ENCODE data around the gene FAM168A.

FAM168A gene

GRCh38 chr11:73597956-73598718 is at the start of gene FAM168A:
Gene FAM168A, minus strand, starts transcription at chr11:73598112. Its CDS starts 129,638 bp downstream, at chr11:73468474.
- DNase-seq (ENCODE audit: low spot score), result peak; percentile 96

GRCh38 chr11:73647459-73648100 is 49.7 kb upstream of the FAM168A start:
- peak; percentile 83 for DNase-seq (ENCODE audit: low spot score)

- no peak for DNase-seq (ENCODE audit: low spot score)
Measured at GRCh38 chr11:73645972-73646631, 48.2 kb upstream of the FAM168A start, which contains the start of gene PLEKHB1. Gene PLEKHB1, plus strand, starts transcription at chr11:73646581. Its CDS starts 28 bp downstream, at chr11:73646609.

GRCh38 chr11:73645121-73645969 is 47.4 kb upstream of the FAM168A start:
- DNase-seq (ENCODE audit: low spot score), result no peak

- no peak for DNase-seq (ENCODE audit: low spot score)
Measured at GRCh38 chr11:73641668-73642067, 43.8 kb upstream of the FAM168A start.

- DNase-seq (ENCODE audit: low spot score), result no peak
Measured at GRCh38 chr11:73640592-73640991, 42.7 kb upstream of the FAM168A start.

GRCh38 chr11:73637012-73637411 is 39.1 kb upstream of the FAM168A start:
- no peak for DNase-seq (ENCODE audit: low spot score)

- DNase-seq (ENCODE audit: low spot score), result no peak
Measured at GRCh38 chr11:73636249-73636648, 38.3 kb upstream of the FAM168A start.

GRCh38 chr11:73635721-73636120 is 37.8 kb upstream of the FAM168A start:
- DNase-seq (ENCODE audit: low spot score), result no peak

- DNase-seq (ENCODE audit: low spot score), result no peak
Measured at GRCh38 chr11:73633999-73634398, 36.1 kb upstream of the FAM168A start.

GRCh38 chr11:73632996-73633395 is 35.1 kb upstream of the FAM168A start:
- DNase-seq (ENCODE audit: low spot score), result no peak

- no peak for DNase-seq (ENCODE audit: low spot score)
Measured at GRCh38 chr11:73629907-73630306, 32.0 kb upstream of the FAM168A start.

GRCh38 chr11:73625696-73626318 is 27.9 kb upstream of the FAM168A start:
- DNase-seq (ENCODE audit: low spot score), result no peak

GRCh38 chr11:73623686-73624085 is 25.8 kb upstream of the FAM168A start:
- DNase-seq (ENCODE audit: low spot score), result no peak

GRCh38 chr11:73622926-73623593 is 25.1 kb upstream of the FAM168A start:
- DNase-seq (ENCODE audit: low spot score), result no peak

- no peak for DNase-seq (ENCODE audit: low spot score)
Measured at GRCh38 chr11:73614591-73614990, 16.7 kb upstream of the FAM168A start.

GRCh38 chr11:73612601-73613140 is 14.8 kb upstream of the FAM168A start:
- no peak for DNase-seq (ENCODE audit: low spot score)

- no peak for DNase-seq (ENCODE audit: low spot score)
Measured at GRCh38 chr11:73598719-73599379, 937 bp upstream of the FAM168A start.

GRCh38 chr11:73597336-73597955 is 466 bp downstream of the FAM168A start:
- DNase-seq (ENCODE audit: low spot score), result no peak

GRCh38 chr11:73596547-73596946 is 1.4 kb downstream of the FAM168A start:
- no peak for DNase-seq (ENCODE audit: low spot score)

Measured in left forelimb (tissue), 1 donor.